Astrocyte (in vitro differentiated cells and primary cell): ENCODE measurements around the gene PCCB.

ENCODE experiments used
- CTCF ChIP-seq: IDR thresholded peaks from 2 replicates; pipeline ENCODE4 v1.5.1; 2011; ENCODE audit warnings: low read depth, mild to moderate bottlenecking, inconsistent platforms, low read length, moderate library complexity; ENCODE audit not compliant: insufficient read depth
- EZH2 ChIP-seq: IDR thresholded peaks from 2 replicates; pipeline ENCODE4 v1.6.1; 2012; ENCODE audit warnings: mild to moderate bottlenecking, low read length, inconsistent platforms; ENCODE audit not compliant: insufficient read depth

- TF ChIP-seq CTCF, result no peak
- no peak for TF ChIP-seq EZH2
These were observed 93.3 kb downstream of the PCCB start for GRCh38 chr3:136343446-136343845.
